A673 (cell line): ENCODE measurements around the gene CACNA2D4.

Experiments used
- EZH2 ChIP-seq: fragments of 200-600 bp; sonication (generic); IDR thresholded peaks from 2 replicates; pipeline ENCODE4 v1.6.1; 2017; ENCODE audit warnings: borderline replicate concordance, low read depth, mild to moderate bottlenecking, mixed read lengths, antibody characterized with exemption, low read length; ENCODE audit not compliant: poor library complexity, severe bottlenecking
- TF ChIP-seq, protein P1 (sequence below): fragments of 300-800, 200-600 bp; sonication (generic); conservative IDR thresholded peaks from 2 replicates; pipeline ENCODE4 v1.5.1; 2017; ENCODE audit warnings: low read depth, mild to moderate bottlenecking, antibody characterized with exemption, low read length, moderate library complexity, mixed read lengths

DNA sequence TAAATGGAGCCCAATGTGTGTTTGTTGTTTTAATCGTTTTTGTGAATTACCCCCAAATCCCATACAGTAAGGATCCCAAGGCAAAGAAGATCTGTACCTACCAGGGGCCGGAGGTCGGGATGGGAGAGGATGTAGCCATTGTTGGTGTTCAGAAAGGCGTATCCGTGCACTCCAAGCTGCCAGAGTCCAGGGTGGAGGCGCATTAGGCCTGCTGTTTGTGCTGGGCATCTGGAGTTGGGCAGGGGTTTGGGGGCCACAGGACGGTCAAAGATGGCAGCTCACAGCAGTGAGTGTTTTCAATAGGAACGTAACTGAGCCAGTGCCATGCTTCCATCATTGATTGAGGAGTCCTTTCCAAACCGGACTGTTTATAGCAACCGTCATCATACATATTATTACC lies 40.2 kb downstream of the CACNA2D4 start:
- TF ChIP-seq, protein P1, sequence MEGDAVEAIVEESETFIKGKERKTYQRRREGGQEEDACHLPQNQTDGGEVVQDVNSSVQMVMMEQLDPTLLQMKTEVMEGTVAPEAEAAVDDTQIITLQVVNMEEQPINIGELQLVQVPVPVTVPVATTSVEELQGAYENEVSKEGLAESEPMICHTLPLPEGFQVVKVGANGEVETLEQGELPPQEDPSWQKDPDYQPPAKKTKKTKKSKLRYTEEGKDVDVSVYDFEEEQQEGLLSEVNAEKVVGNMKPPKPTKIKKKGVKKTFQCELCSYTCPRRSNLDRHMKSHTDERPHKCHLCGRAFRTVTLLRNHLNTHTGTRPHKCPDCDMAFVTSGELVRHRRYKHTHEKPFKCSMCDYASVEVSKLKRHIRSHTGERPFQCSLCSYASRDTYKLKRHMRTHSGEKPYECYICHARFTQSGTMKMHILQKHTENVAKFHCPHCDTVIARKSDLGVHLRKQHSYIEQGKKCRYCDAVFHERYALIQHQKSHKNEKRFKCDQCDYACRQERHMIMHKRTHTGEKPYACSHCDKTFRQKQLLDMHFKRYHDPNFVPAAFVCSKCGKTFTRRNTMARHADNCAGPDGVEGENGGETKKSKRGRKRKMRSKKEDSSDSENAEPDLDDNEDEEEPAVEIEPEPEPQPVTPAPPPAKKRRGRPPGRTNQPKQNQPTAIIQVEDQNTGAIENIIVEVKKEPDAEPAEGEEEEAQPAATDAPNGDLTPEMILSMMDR, result no peak
- no peak for TF ChIP-seq EZH2
